Measurements from ENCODE around the gene CLDN10.

CLDN10 gene

DNA sequence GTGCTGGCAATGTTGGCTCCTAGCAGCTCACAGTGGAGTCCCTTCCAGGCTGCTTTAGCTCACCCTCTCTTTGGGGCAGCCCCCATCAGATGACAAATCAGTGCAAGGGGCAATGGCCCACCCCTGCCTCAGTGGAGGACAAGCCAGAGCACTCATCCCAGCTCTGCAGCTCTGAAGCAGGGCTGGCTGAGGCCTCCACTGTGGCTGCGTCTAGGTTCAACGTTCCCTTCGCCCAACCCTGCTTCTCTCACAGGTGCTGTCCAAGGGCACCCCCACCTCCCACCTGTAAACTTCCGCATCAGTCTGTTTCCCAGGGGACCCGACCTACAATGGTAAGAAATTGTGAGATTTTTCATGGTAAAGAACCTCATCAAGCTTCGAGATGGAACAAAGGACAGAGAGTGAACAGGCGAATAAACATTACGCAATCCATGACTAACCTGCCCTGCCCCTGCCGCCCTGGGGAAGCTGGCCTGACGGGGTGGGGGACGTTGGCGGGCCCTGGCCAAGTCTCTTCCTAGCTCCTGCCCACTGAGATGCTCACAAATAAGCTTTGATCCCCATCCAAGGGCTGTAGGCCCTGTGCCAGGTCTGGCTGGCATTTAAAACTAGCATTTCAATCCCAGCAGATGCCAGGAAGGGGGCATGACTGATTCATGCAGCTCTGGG, 51.5 kb downstream of the CLDN10 start:
- no peak for DNase-seq

DNA sequence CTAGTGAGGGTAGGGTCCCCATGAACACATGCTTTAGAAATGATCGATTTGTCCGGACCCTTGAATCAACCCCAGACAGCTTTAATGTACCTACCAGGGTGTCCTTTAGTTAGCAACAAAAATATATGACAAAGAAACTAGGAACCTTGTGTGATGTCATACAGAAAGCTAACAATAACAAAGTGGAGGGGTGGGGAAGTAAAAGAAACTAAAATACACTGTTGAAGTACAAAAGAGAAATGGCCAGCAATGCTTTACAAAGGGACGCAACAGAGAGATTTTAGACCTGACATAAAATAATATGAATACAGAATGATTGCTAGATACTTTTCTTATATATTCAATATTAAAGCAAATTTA, 52.0 kb downstream of the CLDN10 start:
- DNase-seq, result no peak

DNA sequence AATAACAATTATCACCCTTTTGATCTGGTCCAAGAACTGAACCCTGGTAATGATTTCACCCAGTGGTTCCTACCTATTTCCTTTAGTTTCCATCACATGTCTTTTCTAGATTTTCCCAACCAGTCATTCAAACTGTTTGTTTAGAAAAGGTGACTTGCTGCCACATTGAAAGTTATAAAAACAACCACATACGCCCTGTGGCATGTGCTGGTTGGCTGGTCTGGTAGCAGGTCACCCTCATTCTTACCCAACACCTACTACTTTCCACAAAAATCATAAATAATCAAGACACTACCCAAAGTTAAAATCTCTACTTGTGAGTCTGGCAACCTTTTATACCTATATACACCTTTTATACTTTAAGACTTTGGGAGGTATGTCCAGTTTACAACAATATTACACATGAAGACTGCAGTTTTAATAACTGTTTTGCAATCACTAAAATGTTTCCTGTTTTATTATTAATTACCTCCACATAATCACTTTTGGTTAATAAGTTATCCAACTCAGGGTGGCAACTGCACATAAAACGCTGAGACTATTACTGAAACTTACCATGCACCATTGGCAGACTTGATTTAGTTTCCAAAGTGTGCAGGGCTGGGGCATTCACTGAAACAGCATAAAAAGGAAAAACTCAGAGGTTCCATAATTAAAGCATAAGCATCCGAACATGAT, 53.1 kb downstream of the CLDN10 start:
- DNase-seq, result no peak

DNA sequence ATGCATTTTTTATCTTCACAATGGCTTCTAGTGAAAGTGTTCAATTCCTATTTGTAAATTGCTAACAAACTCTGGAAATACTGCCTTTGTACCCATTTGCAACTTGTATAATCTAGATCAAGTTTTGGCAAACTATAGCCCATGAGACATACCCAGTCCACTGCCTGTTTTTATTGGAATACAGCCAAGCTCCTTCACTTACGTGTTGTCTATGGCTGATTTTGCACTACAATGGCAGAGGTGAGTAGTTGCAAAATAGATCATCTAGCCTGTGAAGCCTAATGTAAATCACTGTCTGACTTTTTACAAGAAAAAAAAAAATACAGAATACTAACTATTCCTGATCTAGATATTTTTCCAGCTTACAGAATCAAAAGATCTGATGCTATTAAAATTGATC, 54.8 kb downstream of the CLDN10 start:
- DNase-seq, result no peak

DNA sequence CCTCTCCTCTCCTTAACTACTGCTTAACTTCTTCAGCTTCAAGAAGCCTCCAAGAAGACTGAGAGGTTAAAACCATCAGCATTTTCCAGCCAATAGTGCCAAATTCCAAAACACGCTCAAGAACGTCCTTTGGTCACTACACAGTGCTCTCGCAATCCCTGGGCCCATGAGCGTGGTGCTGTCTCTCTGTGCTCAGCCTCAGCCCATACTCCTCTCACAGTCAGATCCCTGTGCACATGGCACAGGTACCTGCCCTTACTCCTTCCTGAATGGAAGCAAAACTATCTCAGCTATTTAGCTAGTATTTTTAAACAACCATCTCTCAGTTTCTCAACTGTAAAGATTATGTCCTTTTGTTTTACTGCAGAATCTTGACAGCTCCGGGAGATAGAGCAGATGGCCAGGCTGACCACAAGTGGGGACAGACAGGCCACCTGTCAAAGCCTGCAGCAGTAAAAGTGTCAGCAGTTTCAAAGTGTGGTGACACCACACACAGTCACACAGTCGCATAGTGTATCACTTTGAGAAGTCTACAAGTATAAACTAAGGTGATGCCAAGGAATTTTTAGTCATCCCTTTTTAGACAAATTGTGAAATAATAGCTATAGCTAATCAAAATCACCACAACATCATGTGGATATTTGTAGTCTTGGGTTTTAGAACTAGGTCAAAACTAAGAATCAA, 56.3 kb downstream of the CLDN10 start:
- no peak for DNase-seq

DNA sequence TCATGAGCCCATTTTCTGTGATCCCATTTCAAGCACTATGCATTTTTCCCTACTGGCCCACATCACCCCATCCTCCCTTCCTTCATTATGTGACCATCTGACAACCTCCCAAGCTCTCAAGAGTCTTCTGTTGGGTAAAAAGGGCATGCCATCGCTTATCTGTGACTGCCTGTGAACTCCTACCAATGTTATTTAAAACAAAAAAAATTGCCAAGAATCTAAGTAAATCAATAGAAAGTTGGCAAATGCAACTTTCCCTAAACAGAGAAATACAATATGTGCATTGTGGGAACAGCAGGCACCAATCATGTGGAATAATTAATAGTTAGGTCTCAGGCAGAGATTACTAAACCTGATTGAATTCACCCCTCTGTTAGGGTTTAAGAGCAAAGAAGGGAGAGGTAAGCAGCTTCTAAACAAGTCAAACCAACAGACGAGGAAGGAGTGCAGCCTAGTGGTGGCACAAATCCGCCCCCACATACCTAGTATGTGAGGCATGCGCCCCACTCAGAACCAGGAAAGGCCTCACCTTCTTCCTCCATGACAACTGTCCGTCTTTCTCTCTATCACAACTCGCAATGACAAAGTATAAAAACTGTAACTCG, 62.2 kb downstream of the CLDN10 start:
- no peak for DNase-seq

DNA sequence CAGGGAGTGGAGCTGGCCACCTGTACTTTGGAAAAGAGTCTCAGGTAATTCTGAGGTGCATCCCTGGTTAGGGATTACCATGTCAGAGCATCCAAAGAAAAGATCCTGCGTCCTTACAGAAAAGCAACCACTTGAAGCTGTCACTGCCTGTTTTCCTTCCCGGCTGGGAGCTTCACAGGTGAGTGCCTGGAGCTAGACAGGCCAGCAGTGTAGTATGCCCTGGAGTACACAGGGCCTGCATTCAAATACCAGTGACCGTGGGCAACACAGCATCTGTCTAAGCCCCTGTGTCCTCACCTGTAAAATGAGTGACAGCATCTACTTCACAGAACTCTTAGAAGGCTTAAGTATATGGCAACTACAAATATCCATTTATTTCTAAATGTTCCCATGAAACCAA, 63.0 kb downstream of the CLDN10 start:
- no peak for DNase-seq

DNA sequence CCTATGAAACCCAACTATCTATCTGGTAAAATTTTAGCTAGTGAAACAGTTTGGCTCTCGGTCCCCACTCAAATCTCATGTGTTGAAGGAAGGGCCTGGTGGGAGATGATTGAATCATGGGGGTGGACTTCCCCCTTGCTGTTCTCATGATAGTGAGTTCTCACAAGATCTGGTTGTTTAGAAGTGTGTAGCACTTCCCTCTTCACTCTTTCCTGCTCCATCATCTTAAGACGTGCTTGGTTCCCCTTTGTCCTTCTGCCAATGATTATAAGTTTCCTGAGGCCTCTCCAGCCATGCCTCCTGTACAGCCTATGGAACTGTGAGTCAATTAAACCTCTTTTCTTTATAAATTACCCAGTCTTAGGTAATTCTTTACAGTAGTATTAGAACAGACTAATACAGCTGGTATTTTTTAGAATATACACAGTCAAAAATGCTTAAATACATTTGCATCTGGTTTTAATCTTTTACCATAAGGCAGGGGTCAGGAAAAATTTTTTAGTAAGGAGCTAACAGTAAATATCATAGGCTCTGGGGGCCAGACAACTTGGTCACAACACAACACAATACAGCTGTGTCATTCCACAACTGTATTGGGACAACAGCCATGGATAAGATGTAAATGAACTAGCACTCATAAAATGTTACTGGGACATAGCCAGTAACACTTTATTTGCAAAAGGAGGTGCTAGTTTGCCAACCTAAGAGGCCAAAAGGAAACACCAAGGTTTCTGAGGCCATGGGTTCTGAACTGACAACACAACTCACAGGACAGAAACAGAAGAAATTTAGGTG, 67.7 kb downstream of the CLDN10 start:
- DNase-seq, result no peak

DNA sequence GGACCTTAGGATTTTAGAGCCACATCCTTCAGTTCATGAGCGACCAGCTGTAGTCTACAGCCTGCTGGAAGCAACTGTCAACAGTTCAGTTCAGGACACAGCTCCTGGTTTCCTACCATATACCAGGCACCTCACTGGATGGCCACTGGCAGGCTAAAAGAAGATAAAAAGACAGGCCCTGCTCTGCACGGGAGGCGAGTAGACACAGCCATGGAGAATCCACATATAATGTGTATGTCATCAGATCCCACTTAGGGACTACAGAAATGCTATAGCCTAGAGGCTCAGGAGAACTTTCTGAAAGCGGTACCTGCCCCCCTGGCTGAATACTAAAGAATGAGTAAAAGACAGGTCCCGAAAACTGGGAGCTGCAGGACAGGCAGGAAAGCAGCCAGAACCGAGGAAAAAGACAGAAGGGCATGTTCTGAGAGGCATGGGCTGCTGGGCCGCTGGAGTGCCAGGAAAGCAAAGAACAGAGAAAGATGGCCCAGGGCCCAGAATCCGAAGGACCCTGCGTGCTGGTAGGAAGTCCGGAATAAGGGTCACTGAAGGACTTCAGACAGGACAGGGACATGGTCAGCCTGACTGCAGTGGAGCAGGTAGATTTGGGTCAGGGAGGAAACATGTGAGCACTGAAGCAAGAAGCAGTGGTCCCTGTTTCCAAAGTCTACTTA, 68.4 kb downstream of the CLDN10 start:
- no peak for DNase-seq

DNA sequence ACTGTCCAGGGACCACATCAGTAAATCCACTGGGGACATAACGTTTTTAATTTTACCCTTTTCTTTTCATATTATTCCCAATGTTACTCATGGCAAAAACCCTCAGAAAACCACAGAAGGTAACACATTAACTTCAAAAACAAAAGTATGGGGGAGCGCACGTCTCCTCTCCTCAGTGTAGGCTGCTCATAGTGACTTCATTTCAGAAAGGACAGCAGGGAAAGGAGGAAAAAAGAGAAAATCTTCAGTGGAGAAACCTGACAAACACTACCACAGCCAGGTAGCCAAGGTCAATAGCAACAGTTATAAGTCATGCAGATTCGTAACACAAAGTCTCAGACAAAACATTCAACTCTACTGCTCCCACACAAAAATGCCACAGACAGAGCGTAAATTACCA, 70.6 kb downstream of the CLDN10 start:
- DNase-seq, result no peak

DNA sequence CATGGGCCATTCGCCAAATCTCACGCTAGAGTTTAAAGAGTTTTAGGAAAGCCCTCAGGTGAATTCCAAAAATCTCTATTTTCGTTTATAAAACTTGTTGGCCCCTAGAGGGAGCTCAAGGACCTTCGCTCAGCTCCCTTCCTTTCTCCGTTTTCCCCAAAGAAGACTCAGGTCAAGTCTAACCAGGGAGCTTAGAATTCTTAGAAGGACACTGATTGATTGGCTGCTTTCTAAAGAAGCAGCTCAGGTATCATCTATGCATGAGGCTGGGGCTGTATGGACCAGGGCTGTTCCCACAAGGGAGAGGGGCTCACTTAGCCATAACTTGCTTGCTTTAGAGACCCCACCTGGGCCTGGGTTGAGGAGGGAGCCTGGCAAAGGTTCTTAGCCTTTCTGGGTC, 71.5 kb downstream of the CLDN10 start:
- peak in 1 of 2 donors; percentile 16 for DNase-seq

DNA sequence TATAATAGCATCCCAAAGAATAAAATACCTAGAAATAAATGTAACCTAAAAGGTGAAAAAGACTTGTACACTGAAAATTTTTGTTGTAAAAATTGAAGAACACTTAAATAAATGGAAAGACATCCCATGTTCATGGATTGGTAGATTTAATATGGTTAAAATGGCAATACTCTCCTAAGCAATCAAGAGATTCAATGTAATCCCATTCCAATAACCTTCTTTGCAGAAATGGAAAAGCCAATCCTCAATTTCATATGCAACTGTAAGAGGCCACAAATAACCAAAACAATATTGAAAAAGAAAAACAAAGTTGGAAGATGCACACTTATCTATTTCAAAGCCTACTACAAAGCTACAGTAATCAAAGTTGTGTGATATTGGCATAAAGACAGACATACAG, 74.2 kb downstream of the CLDN10 start:
- DNase-seq, result no peak

DNA sequence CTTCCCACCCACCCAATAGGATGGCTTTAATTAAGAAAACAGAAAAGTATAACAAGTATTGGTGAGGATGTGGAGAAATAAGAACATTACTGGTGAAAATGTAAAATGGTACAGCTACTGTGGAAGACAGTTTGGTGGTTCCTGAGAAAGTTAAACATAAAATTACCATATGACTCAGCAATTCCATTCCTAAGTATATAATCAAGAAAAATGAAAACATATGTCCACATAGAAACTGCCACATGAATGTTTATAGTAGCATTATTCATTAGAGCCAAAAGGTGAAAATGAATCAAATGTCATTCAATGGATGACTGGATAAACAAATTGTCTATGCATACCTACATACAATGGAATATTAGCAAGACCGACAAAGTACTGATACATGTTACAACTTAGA, 75.1 kb downstream of the CLDN10 start:
- no peak for DNase-seq

DNA sequence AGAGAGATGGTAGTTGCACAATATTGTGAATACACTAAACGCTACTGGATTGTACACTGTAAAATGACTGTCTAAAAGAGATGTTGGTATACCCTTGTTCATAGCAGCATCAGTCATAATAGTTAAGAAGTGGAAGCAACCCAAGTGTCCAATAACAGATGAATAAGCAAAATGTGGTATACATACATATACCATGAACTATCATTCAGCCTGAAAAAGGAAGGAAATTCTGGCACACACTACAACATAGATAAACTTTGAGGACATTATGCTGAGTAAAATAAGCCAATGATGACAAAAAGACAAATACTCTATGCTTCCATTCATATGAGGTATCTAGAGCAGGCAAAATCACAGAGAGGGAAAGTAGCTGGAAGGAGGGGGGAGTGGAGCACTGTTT, 76.0 kb downstream of the CLDN10 start:
- DNase-seq, result no peak

DNA sequence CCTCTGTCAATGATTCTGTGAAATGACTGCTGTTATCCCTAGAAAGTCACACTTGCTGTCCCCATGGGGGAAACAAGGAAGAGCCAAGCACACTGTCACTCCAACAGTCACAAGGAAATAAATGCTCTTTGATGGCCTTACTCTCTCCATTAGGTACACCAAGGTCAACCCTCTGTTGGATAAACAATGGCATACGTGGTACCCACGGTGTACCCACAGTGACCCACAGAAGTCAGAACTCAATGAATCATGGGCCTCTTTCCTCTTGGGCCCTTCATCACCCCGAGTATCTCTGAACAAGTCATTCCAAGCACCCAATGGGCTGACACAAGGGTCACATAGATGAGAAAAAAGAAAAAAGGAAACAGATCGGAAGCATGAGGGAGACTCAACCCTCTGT, 76.6 kb downstream of the CLDN10 start:
- DNase-seq, result no peak

All from hippocampal formation (tissue), 2 donors.